Measurements from ENCODE around the gene TEX10.

GRCh38 chr9:100357501-100357900 lies 4.8 kb upstream of the TEX10 start:
- TF ChIP-seq CTCF (IDR thresholded peaks at IDR 0.05; ENCODE audit: extremely low read depth in 1 of 2, insufficient read depth in 1 of 2, low read depth in 1 of 2, low read length in 2 of 2) (no peak), POLR2A (IDR thresholded peaks at IDR 0.05; ENCODE audit: low read depth, low read length) (no peak), MAX (IDR thresholded peaks at IDR 0.05; ENCODE audit: insufficient read depth, insufficient read length) (no peak), EZH2 (IDR thresholded peaks at IDR 0.05; ENCODE audit: borderline replicate concordance, low read depth, low read length, severe bottlenecking) (no peak), FOS (IDR thresholded peaks at IDR 0.05; ENCODE audit: borderline replicate concordance, insufficient read depth, low read length) (no peak)
